Muscle of leg (tissue), 11 donors: ENCODE results near the gene HINFP. TPM values are rescaled to one million over a fixed set of nuclear protein-coding genes. Genes with fewer than 3 reads are reported as not detected.

Experiments
- DNase-seq: peaks from one replicate; pipeline ENCODE4 v3.0.0; 2013
- H3K27ac ChIP-seq: one replicate; pipeline ENCODE4 v1.5.1; 2013; ENCODE audit warnings: mild to moderate bottlenecking, low read length, control low read depth
- H3K27me3 ChIP-seq: one replicate; pipeline ENCODE4 v1.6.1; 2013; ENCODE audit warnings: low read length; ENCODE audit not compliant: control insufficient read depth, insufficient read depth
- H3K36me3 ChIP-seq: one replicate; pipeline ENCODE4 v1.6.1; 2013; ENCODE audit warnings: low read length; ENCODE audit not compliant: control insufficient read depth, insufficient read depth
- H3K4me1 ChIP-seq: one replicate; pipeline ENCODE4 v1.6.1; 2013; ENCODE audit warnings: low read length; ENCODE audit not compliant: control insufficient read depth, insufficient read depth
- H3K4me3 ChIP-seq: one replicate; pipeline ENCODE4 v1.5.1; 2013; ENCODE audit warnings: low read length, control low read depth
- H3K9me3 ChIP-seq: replicated peaks from 2 replicates; pipeline ENCODE4 v1.6.1; 2013; ENCODE audit warnings: low read depth, low read length; ENCODE audit not compliant: control insufficient read depth
- WGBS: methylation state at CpG from one replicate; pipeline ENCODE4 v1.1.5; 2013; ENCODE audit warnings: missing lambda C conversion rate; ENCODE audit not compliant: insufficient coverage; 5-methylcytosine and 5-hydroxymethylcytosine counted together
- polyA plus RNA-seq, 8 donors: library from polyadenylated mRNA; unstranded; fragments of 120-200 nt; gene quantifications; one replicate each; pipeline versions ENCODE4 v1.2.1 to v1.2.3, GENCODE V29; 2013; ENCODE audit warnings: inconsistent platforms in 1 of 8, low replicate concordance in 1 of 8; ENCODE audit not compliant: insufficient read length in 8 of 8, insufficient read depth in 1 of 8
- total RNA-seq: library from RNA; stranded (reverse); fragments of 120-200 nt; gene quantifications from one replicate; pipeline ENCODE4 v1.2.4, GENCODE V29; 2013

Gene HINFP
- total and polyA plus RNA-seq, 9 donors: 15.5 to 22.8 (median 17.4) TPM

DNA sequence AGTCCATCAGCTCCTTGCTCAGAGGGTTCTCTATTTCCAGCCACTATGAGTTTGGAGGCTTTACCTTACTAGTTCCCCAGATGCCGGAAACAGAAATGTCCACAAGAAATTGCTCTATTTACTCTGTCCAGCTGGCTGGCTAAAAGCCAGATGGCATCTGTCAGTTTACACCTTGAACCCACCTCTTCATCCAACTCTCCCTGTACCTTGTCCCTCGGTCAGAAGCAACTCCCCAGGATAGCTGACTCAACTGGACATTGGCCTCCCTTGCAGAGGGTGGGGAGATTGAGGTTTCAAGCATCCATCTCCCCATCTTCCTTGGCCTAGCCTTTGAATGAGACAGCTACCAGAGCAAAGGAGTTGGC lies 12.5 kb upstream of the HINFP start:
- no peaks in the 10 kb centered on the region for H3K9me3 ChIP-seq
- no peak overlapping the region for H3K27ac ChIP-seq
- DNase-seq: no peak
- peaks cover 39% of the 10 kb centered on the region for H3K36me3 ChIP-seq
- no peaks in the 10 kb centered on the region for H3K27me3 ChIP-seq
- 83% methylated on average over 1 of the region's 2 CpGs for WGBS
- peak overlapping the region; percentile 81 for H3K4me3 ChIP-seq
- peaks cover 24% of the 10 kb centered on the region for H3K4me1 ChIP-seq

DNA sequence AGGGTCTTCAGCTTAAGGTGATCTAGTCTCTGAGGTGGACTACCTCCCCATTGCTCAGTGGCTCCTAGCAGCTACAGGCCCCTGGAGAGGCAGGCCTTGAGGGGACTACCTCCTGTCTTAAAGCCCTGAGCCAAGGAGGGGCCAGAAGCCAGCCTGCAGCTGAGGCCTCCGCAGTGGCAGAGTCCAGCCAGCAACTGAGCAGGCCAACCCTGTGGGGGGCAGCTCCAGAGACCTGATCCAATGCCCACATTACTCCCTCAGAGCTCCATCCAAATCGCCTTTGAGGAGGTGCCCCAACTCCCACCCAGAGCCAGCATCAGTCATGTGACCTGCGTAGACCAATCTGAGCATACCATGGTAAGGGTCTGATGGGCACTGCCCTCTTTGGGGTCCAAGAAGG lies 11.5 kb upstream of the HINFP start:
- Histone ChIP-seq H3K4me3 (no peak overlapping the region), H3K27ac (no peak overlapping the region), H3K36me3 (peaks cover 46% of the 10 kb centered on the region), H3K27me3 (no peaks in the 10 kb centered on the region), H3K4me1 (peaks cover 24% of the 10 kb centered on the region), H3K9me3 (no peaks in the 10 kb centered on the region)
- 80% methylated on average over 2 of the region's 3 CpGs for WGBS
- no peak for DNase-seq

DNA sequence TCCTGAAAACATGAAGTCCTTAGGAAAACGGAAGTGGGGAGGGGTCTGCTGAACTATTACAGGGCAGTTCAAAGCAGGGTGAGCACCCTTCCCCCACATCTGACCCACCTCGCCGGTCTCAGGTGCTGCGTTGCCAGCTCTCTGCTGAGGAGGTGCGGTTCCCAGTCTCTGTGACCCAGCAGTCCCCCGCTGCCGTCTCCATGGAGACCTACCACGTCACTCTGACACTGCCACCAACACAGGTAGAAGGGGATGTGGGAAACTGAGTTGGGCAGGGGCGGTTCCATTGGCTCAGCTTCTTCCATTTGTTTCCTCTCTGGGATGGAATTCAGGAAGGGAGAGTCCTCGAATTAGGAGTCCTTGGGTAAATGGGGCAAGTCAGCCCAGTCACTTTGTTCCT lies 10.9 kb upstream of the HINFP start:
- Histone ChIP-seq H3K36me3 (peaks cover 50% of the 10 kb centered on the region), H3K4me1 (peaks cover 24% of the 10 kb centered on the region), H3K4me3 (no peak overlapping the region), H3K9me3 (no peaks in the 10 kb centered on the region), H3K27me3 (no peaks in the 10 kb centered on the region), H3K27ac (no peak overlapping the region)
- DNase-seq: no peak
- 87% methylated on average over 2 of the region's 10 CpGs for WGBS

DNA sequence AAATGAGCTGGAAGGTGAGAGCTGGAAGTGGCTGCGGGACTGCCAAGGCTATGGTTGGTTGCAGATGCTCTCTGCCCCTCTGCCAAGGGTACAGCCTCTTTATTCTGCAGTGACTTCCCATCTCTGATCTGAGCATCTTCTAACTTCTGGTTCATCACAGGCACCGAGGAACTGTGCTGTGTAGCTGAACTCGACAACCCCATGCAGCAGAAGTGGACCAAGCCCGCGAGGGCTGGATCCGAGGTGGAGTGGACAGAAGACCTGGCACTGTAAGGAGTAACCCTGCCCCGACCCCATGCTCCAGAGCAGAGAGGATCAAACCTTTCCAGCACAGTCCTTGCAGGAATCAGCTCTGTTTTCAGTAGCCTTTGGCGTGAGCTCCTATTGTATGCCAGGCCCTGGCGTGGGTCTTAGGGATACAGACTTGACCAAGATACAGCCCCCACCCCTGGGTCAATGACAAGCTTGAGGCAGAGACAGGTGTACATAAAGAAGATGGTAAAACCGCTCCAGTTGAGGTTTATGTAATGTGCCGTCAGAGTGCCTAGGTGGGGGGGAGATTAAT lies 9.9 kb upstream of the HINFP start:
- no peak overlapping the region for H3K27ac ChIP-seq
- DNase-seq: no peak
- H3K36me3 ChIP-seq: peaks cover 60% of the 10 kb centered on the region
- H3K27me3 ChIP-seq: no peaks in the 10 kb centered on the region
- 90% methylated on average over 10 of the region's 11 CpGs for WGBS
- H3K4me3 ChIP-seq: no peak overlapping the region
- H3K9me3 ChIP-seq: no peaks in the 10 kb centered on the region
- peaks cover 18% of the 10 kb centered on the region for H3K4me1 ChIP-seq

DNA sequence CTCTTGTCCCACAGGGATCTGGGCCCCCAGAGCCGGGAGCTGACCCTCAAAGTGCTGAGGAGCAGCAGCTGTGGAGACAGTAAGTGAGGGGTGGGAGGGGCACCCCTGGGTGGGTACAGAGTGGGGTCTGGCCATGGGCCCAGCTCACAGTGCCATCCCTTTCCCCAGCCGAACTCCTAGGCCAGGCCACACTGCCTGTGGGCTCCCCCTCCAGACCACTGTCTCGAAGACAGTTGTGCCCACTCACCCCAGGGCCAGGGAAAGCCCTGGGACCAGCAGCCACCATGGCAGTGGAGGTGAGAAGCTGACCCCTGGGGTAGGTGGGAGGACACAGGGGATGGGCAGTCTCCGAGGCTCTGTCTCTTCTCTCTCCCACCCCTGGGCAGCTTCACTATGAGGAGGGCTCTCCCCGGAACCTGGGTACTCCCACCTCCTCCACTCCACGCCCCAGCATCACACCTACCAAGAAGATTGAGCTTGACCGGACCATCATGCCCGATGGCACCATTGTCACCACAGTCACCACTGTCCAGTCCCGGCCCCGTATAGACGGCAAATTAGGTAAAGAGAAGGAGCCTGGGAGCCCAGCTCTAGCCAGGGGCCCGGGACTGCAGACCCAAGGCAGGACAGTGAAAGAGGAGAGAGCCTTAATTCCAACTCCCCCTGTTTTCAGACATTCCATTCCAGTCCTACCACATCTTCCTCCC lies 8.9 kb upstream of the HINFP start:
- H3K27ac ChIP-seq: no peak overlapping the region
- DNase-seq: no peak
- H3K9me3 ChIP-seq: no peaks in the 10 kb centered on the region
- no peaks in the 10 kb centered on the region for H3K27me3 ChIP-seq
- peaks cover 68% of the 10 kb centered on the region for H3K36me3 ChIP-seq
- peaks cover 12% of the 10 kb centered on the region for H3K4me1 ChIP-seq
- WGBS: 100% methylated on average over 1 of the region's 12 CpGs
- H3K4me3 ChIP-seq: no peak overlapping the region

DNA sequence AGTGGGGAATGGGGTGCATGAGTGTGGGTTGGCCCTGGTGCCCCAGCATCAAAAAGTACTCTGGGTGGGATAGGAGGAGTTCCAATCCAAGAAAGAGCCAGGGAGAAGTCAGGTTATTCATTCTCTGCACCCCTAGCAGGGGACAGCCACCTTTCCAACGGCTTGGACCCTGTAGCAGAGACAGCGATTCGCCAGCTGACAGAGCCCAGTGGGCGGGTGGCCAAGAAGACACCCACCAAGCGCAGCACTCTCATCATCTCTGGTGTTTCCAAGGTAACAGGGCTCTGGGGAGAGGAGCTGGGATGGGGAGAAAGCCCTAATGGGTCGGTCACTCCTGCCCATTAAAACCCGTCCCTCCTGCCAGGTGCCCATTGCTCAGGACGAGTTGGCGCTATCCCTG lies 7.7 kb upstream of the HINFP start:
- Histone ChIP-seq H3K4me1 (peaks cover 4% of the 10 kb centered on the region), H3K9me3 (no peaks in the 10 kb centered on the region), H3K27ac (no peak overlapping the region), H3K27me3 (no peaks in the 10 kb centered on the region), H3K4me3 (no peak overlapping the region), H3K36me3 (peaks cover 68% of the 10 kb centered on the region)
- 98% methylated on average over 8 of the region's 9 CpGs for WGBS
- DNase-seq: no peak

DNA sequence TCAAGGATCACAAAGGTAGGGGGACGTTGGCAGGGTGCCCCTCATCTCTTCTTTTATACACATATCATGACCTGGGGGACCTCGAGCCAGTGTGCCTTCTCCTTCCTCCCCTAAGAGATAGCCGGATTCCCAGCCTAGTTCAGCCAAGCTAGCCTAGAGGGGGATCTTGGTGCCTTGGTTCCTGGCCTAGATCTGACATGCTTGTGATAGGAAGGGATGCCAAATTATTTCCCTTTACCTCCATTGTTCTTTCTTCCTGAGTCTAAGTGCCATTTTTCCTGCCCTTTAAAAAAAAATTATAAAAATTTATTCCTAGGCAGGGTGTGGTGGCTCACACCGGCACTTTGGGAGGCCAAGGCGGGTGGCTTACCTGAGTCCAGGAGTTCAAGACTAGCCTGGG lies 7.0 kb upstream of the HINFP start:
- H3K36me3 ChIP-seq: peaks cover 68% of the 10 kb centered on the region
- H3K27ac ChIP-seq: no peak overlapping the region
- no peaks in the 10 kb centered on the region for H3K27me3 ChIP-seq
- no peaks in the 10 kb centered on the region for H3K4me1 ChIP-seq
- no CpG with 5 or more reads among the region's 5 CpGs for WGBS
- H3K4me3 ChIP-seq: no peak overlapping the region
- H3K9me3 ChIP-seq: no peaks in the 10 kb centered on the region
- DNase-seq: no peak

DNA sequence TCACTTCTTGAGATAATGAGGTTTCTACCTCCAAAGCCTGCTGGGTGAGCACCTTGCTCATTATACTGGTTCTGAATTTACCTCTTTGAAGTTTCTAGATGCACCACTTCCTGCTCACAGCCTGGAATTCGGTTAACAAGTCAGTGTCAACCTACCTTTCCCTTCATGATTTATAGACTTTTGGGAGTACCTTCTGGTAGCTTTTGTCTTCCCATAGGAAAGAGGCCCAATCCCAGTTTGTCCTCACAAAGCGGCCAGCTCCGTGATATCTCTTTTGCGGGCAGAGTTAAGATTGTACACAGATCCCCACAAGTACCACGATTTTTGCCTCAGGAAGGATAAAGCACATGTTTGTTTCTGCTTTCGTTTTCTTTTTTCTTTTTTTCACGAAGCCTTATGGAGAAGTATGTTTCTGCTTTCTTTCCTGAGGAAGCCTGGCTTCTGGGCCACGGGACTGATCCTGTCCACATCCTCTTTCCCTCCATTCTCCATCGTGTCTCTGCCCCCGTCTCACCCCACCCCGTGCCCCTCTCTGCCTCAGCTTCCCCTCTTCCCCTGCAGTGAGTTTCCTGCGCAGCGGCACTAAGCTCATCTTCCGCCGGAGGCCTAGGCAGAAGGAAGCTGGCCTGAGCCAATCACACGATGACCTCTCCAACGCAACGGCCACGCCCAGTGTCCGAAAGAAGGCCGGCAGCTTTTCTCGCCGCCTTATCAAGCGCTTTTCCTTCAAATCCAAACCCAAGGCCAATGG lies 5.7 kb upstream of the HINFP start:
- H3K27ac ChIP-seq: peak overlapping the region; percentile 29
- DNase-seq: peak; percentile 75
- no peaks in the 10 kb centered on the region for H3K9me3 ChIP-seq
- no peaks in the 10 kb centered on the region for H3K27me3 ChIP-seq
- peaks cover 59% of the 10 kb centered on the region for H3K36me3 ChIP-seq
- no peak overlapping the region for H3K4me3 ChIP-seq
- H3K4me1 ChIP-seq: peaks cover 2% of the 10 kb centered on the region
- 59% methylated on average over 15 of the region's 24 CpGs for WGBS

DNA sequence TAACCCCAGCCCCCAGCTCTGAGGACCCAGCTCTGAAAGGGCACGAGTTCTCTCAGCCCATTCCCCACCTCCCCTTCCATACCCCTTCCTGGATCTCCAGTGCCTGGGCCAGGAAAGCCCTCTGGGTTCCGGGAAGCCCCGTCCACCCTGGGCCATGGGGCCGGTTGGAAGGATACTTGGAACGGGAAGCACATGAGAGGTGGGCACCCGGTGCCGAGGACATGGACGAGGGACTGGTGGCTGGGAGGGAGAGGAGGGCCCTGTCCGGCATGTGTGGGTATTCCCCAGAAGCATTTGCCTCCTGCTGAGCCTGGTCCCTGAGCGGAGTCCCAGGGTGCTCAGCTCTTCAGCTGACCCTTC lies 5.2 kb upstream of the HINFP start:
- H3K36me3 ChIP-seq: peaks cover 53% of the 10 kb centered on the region
- 86% methylated on average over 8 of the region's 10 CpGs for WGBS
- no peak overlapping the region for H3K27ac ChIP-seq
- H3K9me3 ChIP-seq: no peaks in the 10 kb centered on the region
- peaks cover 5% of the 10 kb centered on the region for H3K4me1 ChIP-seq
- no peak for DNase-seq
- no peaks in the 10 kb centered on the region for H3K27me3 ChIP-seq
- H3K4me3 ChIP-seq: no peak overlapping the region

DNA sequence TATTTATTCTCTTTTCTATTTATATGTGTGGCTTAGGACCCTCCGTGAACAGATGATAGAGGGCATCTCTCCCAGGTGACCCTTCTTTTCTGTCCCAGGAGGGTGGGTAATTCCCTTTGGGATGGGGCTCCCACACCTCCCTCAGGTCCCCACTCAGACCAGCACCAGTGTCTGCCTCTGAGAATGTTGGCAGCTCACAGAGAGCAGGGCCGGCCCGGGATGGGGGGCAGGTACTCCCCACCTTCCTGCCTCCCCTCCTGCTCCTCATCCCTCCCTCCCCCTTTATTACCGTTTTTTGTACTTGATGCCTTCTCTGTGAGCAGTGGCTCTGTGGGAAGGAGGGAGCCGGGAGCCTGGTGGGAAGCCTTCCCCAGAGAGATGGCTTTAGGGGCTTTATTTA lies 4.8 kb upstream of the HINFP start:
- H3K27ac ChIP-seq: no peak overlapping the region
- 50% methylated on average over 1 of the region's 5 CpGs for WGBS
- H3K36me3 ChIP-seq: peaks cover 49% of the 10 kb centered on the region
- H3K4me1 ChIP-seq: peaks cover 5% of the 10 kb centered on the region
- H3K9me3 ChIP-seq: no peaks in the 10 kb centered on the region
- H3K4me3 ChIP-seq: no peak overlapping the region
- H3K27me3 ChIP-seq: no peaks in the 10 kb centered on the region
- no peak for DNase-seq
